Measurements from ENCODE around the gene VSTM2L.

DNA sequence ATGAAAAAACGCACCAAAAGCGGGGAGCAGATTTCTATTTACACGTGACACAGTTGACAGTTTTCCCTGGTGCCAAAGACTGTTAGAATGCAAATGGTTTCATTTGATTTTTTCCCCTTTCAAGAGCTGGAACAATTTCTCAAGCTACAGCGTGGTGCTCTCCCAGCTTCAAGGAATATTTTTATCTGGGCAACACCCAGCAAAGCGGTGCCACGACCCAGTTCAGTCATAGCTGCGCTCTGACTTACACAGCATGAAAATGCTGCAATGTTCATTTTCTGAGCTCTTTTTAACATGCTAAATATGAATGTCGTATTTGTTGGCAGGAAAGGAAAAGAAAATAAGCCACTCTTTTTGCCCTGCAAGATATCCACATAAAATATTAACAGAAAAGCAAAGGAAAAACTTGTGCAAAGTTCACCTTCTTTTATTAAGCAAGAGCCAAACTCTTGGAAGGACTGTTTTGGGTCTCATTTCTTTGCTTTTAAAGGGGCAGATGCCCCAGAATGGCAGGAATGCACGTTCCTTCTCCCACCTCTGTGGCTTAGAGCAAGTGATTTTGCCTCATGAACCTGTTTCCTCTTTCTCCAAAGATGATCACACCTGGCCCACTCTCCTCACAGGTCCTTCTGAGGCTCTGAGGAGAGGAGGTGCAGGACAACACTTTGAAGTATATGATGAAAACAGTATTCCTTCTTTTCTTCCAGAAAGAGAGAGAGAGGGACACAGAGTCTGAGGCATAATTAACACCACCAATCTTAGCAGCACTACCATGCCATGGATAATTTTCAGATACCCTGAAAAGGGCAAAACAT is 83.3 kb downstream of the VSTM2L start:
- TF ChIP-seq, protein P1, sequence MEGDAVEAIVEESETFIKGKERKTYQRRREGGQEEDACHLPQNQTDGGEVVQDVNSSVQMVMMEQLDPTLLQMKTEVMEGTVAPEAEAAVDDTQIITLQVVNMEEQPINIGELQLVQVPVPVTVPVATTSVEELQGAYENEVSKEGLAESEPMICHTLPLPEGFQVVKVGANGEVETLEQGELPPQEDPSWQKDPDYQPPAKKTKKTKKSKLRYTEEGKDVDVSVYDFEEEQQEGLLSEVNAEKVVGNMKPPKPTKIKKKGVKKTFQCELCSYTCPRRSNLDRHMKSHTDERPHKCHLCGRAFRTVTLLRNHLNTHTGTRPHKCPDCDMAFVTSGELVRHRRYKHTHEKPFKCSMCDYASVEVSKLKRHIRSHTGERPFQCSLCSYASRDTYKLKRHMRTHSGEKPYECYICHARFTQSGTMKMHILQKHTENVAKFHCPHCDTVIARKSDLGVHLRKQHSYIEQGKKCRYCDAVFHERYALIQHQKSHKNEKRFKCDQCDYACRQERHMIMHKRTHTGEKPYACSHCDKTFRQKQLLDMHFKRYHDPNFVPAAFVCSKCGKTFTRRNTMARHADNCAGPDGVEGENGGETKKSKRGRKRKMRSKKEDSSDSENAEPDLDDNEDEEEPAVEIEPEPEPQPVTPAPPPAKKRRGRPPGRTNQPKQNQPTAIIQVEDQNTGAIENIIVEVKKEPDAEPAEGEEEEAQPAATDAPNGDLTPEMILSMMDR (IDR thresholded peaks at IDR 0.05) = no peak
- TF ChIP-seq POLR2A (IDR thresholded peaks at IDR 0.05) = no peak

All from body of pancreas (tissue), 4 donors.